Adrenal gland (tissue), 12 donors: ENCODE data around the gene KPNA6. TPM values are rescaled to one million over a fixed set of nuclear protein-coding genes. Genes with fewer than 3 reads are reported as not detected.

Source experiments
- DNase-seq, 7 donors: peaks; one replicate each; pipeline ENCODE4 v3.0.0-alpha.2; 2019 to 2020
- H3K27ac ChIP-seq, 5 donors: fragments of 200-600 bp; sonication (generic) in 4 of 5; 1 replicate in 3 of 5; 2 replicates in 2 of 5; pipeline versions ENCODE4 v1.5.1 to v1.8.0; 2016 to 2020; ENCODE audit warnings: mild to moderate bottlenecking in 1 of 5
- H3K27me3 ChIP-seq: fragments of 200-600 bp; 2 replicates; pipeline ENCODE4 v1.8.0; 2021
- H3K36me3 ChIP-seq, 2 donors: fragments of 200-600 bp; replicated peaks in 1 of 2; 1 replicate in 1 of 2; 2 replicates in 1 of 2; pipeline versions ENCODE4 v1.5.1 to v1.8.0; 2018 to 2022
- H3K4me1 ChIP-seq, 2 donors: fragments of 200-600 bp; replicated peaks in 1 of 2; 1 replicate in 1 of 2; 2 replicates in 1 of 2; pipeline versions ENCODE4 v1.5.1 to v1.8.0; 2018 to 2021
- H3K4me3 ChIP-seq, 4 donors: fragments of 200-600 bp; sonication (generic) in 3 of 4; one replicate each; pipeline ENCODE4 v1.5.1; 2016 to 2018
- H3K9me3 ChIP-seq, 3 donors: fragments of 200-600 bp; sonication (generic) in 1 of 3; replicated peaks in 1 of 3; 1 replicate in 2 of 3; 2 replicates in 1 of 3; pipeline versions ENCODE4 v1.5.1 to v1.8.0; 2016 to 2021
- POLR2A ChIP-seq, 2 donors: fragments of 450-650 bp; IDR thresholded peaks; one replicate each; pipeline ENCODE4 v1.6.1; 2017; ENCODE audit warnings: antibody characterized with exemption in 2 of 2, mild to moderate bottlenecking in 2 of 2, moderate library complexity in 1 of 2
- WGBS, 4 donors: extraction: QIAGEN DNeasy Blood & Tissue Kit in 2 of 4; methylation state at CpG; one replicate each; pipeline versions ENCODE4 v1.1.5 to v1.1.7; 2013 to 2017; 5-methylcytosine and 5-hydroxymethylcytosine counted together
- intact Hi-C, 2 donors: fragments of 100-400 bp; cut with DNase I; formaldehyde crosslinking; loops; one replicate each; pipeline versions ENCODE4 v1.14.1 to v1.15.0; 2022 to 2023
- polyA plus RNA-seq, 3 donors: library from polyadenylated mRNA; stranded (reverse); fragments of 200-250 nt in 2 of 3; fragments of 350-450 nt in 1 of 3; fragmentation: Illumina TruSeq in 1 of 3; extraction: RNeasy Lipid Tissue Mini Kit (QIAGEN cat#74804) in 1 of 3; gene quantifications; one replicate each; pipeline ENCODE4 v1.2.3, GENCODE V29; 2013 to 2014
- total RNA-seq, 9 donors: library from RNA; depleted of rRNA in 4 of 9; stranded (reverse); fragments of >200 nt in 4 of 9; fragments of 120-200 nt in 1 of 9; fragmentation: NEBNext Ultra II Directional in 1 of 9; extraction: Animal tissue kit (Norgen Biotek cat#: 25700) in 1 of 9; gene quantifications; one replicate each; pipeline versions ENCODE4 v1.1.0 to v1.2.4, GENCODE V29; 2013 to 2023
- TF ChIP-seq, protein P1 (sequence below), 6 experiments: fragments of 450-650 bp in 4 of 6; fragments of 200-600 bp in 2 of 6; sonication (generic) in 1 of 6; IDR thresholded peaks; 1 replicate in 5 of 6; 2 replicates in 1 of 6; pipeline versions ENCODE4 v1.5.1 to v1.8.0; 2016 to 2021; ENCODE audit warnings: antibody characterized with exemption in 6 of 6, mild to moderate bottlenecking in 2 of 6, moderate library complexity in 1 of 6
- donor health status: healthy with polysubstance abuse.
- donor health status: Bipolar disorder and iron deficiency.
- donor health status: DM: yes; HTN: yes; CAD: no.
- donor health status: DM: no; HTN: no; CAD: no.
- donor health status: DM: no; HTN: no; CAD: no.
- donor health status: DM: yes; HTN: yes; CAD: no.

KPNA6 gene
- total and polyA plus RNA-seq, 12 donors, result 9.3 to 86.6 (median 51.0) TPM

DNA sequence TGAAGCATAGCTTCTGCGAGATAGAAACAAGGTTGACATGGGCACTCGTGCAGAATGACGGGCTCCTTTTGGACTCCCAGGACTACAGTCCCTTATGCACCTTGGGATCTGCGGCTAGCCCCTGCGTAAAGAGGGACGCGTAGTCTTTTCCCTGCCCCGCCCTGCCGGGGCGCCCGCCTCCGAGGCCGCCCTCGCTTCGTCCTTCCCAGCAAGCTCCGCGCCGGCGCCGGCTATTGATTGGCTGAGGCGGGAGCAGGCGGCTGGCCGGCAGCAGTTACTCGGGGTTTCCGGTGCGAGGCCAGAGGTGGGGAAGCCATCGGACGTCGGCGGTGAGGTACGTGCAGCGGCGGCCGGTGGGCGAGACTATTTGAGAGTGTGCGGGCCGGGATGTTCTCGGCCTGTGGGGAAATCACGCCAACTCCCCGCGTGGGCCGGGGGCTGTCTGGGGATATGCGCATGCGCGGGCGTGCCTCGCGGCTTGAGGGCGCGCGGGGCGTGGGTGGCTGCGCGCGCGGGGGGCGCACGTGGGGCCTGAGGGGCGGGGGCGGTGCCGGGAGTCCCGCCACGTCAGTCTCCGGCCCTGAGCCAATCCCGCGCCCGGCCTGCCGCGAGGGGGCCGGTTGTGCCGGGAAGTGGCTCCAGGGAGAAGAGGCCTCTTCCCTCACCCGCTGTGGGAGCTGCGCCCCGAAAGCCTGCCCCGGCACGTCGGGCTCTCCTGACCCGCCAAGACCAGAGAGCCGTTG lies 71.8 kb downstream of the KPNA6 start, which contains the start of gene TXLNA:
Gene TXLNA (plus strand): TSS at position 233 of the 743 bp plus-strand sequence. CDS start 671 bp downstream, outside the sequence.
- no peaks in the 10 kb centered on the region for H3K9me3 ChIP-seq
- H3K27ac ChIP-seq, result peak within 1 kb of the TSS; percentile 65 to 98 (median 96)
- peaks cover 21 to 46% of the 10 kb centered on the region in 2 donors for H3K4me1 ChIP-seq
- no peaks in the 10 kb centered on the region for H3K27me3 ChIP-seq
- H3K36me3 ChIP-seq, result peaks cover 0 to 30% of the 10 kb centered on the region in 2 donors
- H3K4me3 ChIP-seq, result peak within 1 kb of the TSS in 3 of 4 donors; percentile 62 to 73 (median 66)
- WGBS, 4 donors, result 0 to 1% (median 0%) methylated on average over 23 to 79 of the region's 79 CpGs
- peak; percentile 64 to 67 for TF ChIP-seq POLR2A (IDR thresholded peaks at IDR 0.05)
- TF ChIP-seq, protein P1, sequence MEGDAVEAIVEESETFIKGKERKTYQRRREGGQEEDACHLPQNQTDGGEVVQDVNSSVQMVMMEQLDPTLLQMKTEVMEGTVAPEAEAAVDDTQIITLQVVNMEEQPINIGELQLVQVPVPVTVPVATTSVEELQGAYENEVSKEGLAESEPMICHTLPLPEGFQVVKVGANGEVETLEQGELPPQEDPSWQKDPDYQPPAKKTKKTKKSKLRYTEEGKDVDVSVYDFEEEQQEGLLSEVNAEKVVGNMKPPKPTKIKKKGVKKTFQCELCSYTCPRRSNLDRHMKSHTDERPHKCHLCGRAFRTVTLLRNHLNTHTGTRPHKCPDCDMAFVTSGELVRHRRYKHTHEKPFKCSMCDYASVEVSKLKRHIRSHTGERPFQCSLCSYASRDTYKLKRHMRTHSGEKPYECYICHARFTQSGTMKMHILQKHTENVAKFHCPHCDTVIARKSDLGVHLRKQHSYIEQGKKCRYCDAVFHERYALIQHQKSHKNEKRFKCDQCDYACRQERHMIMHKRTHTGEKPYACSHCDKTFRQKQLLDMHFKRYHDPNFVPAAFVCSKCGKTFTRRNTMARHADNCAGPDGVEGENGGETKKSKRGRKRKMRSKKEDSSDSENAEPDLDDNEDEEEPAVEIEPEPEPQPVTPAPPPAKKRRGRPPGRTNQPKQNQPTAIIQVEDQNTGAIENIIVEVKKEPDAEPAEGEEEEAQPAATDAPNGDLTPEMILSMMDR (IDR thresholded peaks at IDR 0.05), result peak in 3 of 6 experiments; percentile 15 to 27 (median 20)
- intact Hi-C loops, result no loop called here
- peak; percentile 93 to 97 (median 95) for DNase-seq

DNA sequence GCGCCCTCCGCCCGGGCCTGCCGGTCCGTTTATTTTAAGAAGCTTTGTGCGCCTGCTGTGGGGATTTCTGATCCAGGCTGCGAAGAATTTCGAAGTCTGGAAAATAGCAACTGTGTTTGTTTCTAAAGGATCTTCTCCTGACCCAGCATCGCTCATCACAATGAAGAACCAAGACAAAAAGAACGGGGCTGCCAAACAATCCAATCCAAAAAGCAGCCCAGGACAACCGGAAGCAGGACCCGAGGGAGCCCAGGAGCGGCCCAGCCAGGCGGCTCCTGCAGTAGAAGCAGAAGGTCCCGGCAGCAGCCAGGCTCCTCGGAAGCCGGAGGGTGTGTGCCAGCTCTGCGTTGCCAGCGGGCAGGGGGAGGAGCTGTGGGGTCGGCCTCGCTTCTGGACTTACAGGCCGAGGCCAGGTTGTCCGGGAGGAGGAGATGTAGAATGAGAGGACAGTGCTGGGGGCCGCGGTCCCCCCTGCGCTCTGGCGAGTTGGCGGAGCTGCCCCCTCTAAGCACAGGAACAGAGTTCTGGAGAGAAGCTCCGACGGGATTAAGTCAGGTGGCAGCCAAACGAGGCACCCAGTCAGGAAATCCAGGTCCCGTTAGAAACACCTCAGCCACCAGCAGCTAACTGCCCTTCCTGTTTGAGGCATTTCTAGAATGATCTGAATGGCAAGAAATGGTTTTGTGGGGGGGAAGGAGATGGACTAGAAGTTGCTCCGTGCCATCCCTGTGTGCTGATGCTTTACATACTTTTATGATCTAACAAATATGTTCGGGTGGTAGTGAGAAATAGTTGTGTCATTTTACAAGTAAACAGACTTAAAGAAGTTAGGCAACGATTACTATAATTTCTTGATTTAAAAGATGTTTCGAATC lies 72.6 kb downstream of the KPNA6 start:
- 5 to 10% (median 7%) methylated on average over 12 to 36 of the region's 36 CpGs for WGBS, 4 donors
- intact Hi-C loops, result no loop called here

DNA sequence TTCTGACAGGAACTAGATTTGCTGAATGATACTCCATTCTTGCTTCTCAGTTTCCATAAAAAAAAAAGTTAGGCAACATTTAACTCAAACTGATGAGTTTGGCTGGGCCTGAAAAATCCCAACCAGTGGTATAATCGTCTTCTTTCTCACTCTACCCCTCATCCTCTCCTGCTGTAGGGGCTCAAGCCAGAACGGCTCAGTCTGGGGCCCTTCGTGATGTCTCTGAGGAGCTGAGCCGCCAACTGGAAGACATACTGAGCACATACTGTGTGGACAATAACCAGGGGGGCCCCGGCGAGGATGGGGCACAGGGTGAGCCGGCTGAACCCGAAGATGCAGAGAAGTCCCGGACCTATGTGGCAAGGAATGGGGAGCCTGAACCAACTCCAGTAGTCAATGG lies 73.2 kb downstream of the KPNA6 start:
- peak overlapping the region in 4 of 5 donors; percentile 65 to 97 (median 94) for H3K27ac ChIP-seq
- no peaks in the 10 kb centered on the region for H3K27me3 ChIP-seq
- intact Hi-C loops, result no loop called here
- TF ChIP-seq POLR2A (IDR thresholded peaks at IDR 0.05), result no peak
- TF ChIP-seq, protein P1 (IDR thresholded peaks at IDR 0.05), result no peak
- peak overlapping the region in 1 of 4 donors; percentile 73 for H3K4me3 ChIP-seq
- peaks cover 0 to 45% of the 10 kb centered on the region in 2 donors for H3K36me3 ChIP-seq
- DNase-seq, result no peak
- no peaks in the 10 kb centered on the region for H3K9me3 ChIP-seq
- peaks cover 21 to 47% of the 10 kb centered on the region in 2 donors for H3K4me1 ChIP-seq
- 62 to 77% (median 67%) methylated on average over 9 of the region's 9 CpGs for WGBS, 4 donors

More for the DNA sequence above, 72.6 kb downstream of the KPNA6 start:
- Histone ChIP-seq H3K36me3 (peaks cover 0 to 38% of the 10 kb centered on the region in 2 donors), H3K4me1 (peaks cover 21 to 47% of the 10 kb centered on the region in 2 donors), H3K9me3 (no peaks in the 10 kb centered on the region), H3K27me3 (no peaks in the 10 kb centered on the region), H3K4me3 (peak overlapping the region in 3 of 4 donors; percentile 62 to 73 (median 66)), H3K27ac (peak overlapping the region; percentile 65 to 98 (median 96))
- DNase-seq, result peak; percentile 54 to 85 (median 75)
- TF ChIP-seq, protein P1 (IDR thresholded peaks at IDR 0.05), result no peak
- peak in 1 of 2 donors; percentile 50 for TF ChIP-seq POLR2A (IDR thresholded peaks at IDR 0.05)

DNA sequence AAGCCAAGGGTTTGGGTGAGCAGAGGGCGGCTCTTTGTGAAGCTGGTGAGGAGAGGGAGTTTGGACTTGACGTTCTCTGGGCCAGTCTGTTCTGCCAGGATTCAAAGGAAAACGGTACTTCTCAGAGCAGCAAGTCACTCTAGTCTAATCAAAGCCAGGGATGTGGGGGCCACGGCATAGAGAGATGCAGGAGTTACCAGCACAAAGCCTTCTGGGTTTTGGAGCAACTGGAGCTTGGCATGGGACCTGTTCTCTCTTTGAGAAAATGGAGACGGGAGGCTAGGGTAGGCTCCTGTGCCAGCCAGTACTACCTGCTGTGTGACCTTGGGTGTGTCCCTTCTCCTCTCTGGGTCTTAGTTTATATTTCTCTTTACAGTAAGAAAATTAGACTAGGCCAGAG lies 73.7 kb downstream of the KPNA6 start:
- Histone ChIP-seq H3K9me3 (no peaks in the 10 kb centered on the region), H3K27me3 (no peaks in the 10 kb centered on the region), H3K4me3 (peak overlapping the region in 1 of 4 donors; percentile 73), H3K27ac (peak overlapping the region in 3 of 5 donors; percentile 15 to 96 (median 91)), H3K36me3 (peaks cover 0 to 50% of the 10 kb centered on the region in 2 donors), H3K4me1 (peaks cover 21 to 47% of the 10 kb centered on the region in 2 donors)
- WGBS, 4 donors, result 61 to 67% (median 65%) methylated on average over 5 of the region's 5 CpGs
- intact Hi-C loops, result no loop called here
- no peak for DNase-seq
- TF ChIP-seq, protein P1 (IDR thresholded peaks at IDR 0.05), result no peak
- TF ChIP-seq POLR2A (IDR thresholded peaks at IDR 0.05), result no peak
